ENCODE data around the gene PRELP. TPM values are rescaled to one million over a fixed set of nuclear protein-coding genes. Genes with fewer than 3 reads are reported as not detected.

The PRELP gene
- total and polyA plus RNA-seq, 10 of the 15 experiments (the other 5 are each of a cell fraction or from before 2014, with no cell fraction given) = 0.03 to 0.05 TPM; not detected in 8

DNA sequence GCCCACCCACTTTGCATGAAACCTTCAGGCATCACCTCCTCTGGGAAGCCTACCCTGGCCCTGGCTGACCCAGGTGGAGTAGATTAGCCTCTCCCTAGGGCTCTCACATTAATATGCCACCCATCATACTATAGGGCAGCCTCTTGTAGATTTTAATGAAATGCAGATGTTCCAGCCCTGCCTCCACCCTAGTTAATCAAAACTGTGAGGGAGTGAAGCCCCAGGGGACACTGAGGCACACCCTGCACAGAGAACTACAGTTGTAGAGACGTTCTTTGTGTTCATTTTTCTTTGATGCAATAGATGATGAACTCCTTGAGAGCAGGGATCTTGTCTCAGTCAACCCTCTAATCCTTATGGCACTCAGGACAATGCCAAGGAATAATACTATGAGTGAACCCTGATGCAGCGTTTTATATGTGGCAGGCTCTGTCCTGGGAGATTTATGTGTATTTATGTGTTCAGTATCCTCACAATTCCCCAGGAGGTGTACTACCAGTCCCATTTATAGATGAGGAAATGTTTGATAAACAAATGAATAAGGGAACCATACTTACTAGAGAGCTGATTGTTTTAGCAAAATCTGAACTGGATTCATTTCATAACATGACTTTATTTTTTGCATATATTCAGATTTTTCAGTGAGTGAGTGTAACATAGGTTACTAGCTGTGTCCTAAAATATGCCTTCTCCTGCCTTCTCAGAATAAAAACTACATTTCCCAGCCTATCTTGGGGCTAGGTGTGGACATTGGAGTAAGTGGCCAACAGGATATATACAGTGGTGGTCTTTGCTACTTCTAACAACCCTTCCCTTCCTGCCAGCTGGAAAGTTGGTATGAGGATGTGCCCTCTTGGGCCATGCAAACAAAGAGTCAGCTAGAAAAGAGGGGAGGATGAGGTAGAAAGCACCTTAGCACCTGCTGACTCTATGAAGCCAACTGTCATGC, 23.5 kb upstream of the PRELP start:
- Histone ChIP-seq H3K27ac (ENCODE audit: control insufficient read depth, insufficient read depth) (no peak overlapping the region), H3K9me3 (replicated peaks; ENCODE audit: control insufficient read depth, insufficient read depth, low read length) (no peaks in the 10 kb centered on the region), H3K4me1 (ENCODE audit: control insufficient read depth, insufficient read depth, low read length) (peaks cover 3% of the 10 kb centered on the region; the same call in 1 of the 2 replicates), H2AFZ (ENCODE audit: control insufficient read depth, low read depth, low read length) (no peak overlapping the region), H3K36me3 (ENCODE audit: control insufficient read depth in 2 of 2, insufficient read depth in 2 of 2, low read length in 1 of 2) (no peaks in the 10 kb centered on the region), H3K4me2 (ENCODE audit: control insufficient read depth, insufficient read depth) (no peak overlapping the region), H3K79me2 (ENCODE audit: control insufficient read depth, insufficient read depth, low read length) (no peaks in the 10 kb centered on the region), H3K9ac (ENCODE audit: control insufficient read depth, insufficient read depth, low read length) (no peak overlapping the region), H4K20me1 (ENCODE audit: control insufficient read depth, insufficient read depth) (no peaks in the 10 kb centered on the region), H3K4me3 (no peak overlapping the region), H3K27me3 (replicated peaks in 1 of 2; ENCODE audit: control insufficient read depth in 2 of 2, insufficient read depth in 2 of 2, low read length in 1 of 2) (no peaks in the 10 kb centered on the region)
- ATAC-seq (no peak), DNase-seq (ENCODE audit: low read depth, low spot score) (no peak), FAIRE-seq (no peak)
- ChIA-PET SMC1A (ENCODE audit: uncharacterized antibody, unreplicated experiment) (interaction anchor here (0.7 to 2.5 kb wide), 11 partner anchors 10 to 183 kb away, joined by 3 to 10 read pairs (median 4); no protein-coding TSS in a partner anchor), CTCF (interaction anchor here (0.5 to 5.5 kb wide), 9 partner anchors 10 to 182 kb away, joined by 3 to 73 read pairs (median 5); no protein-coding TSS in a partner anchor), RAD21 (ENCODE audit: unreplicated experiment) (interaction anchor here (1.0 to 2.3 kb wide), 6 partner anchors 10 to 185 kb away, joined by 3 to 15 read pairs (median 3); no protein-coding TSS in a partner anchor), POLR2A (interaction anchor here (0.6 to 1.4 kb wide), 3 partner anchors 25 to 166 kb away, joined by 3 read pairs; no protein-coding TSS in a partner anchor)
- no TSS peak for BruUV-seq (replicated peaks)
- intact Hi-C loops (cut with micrococcal nuclease; ENCODE audit: unreplicated experiment) = no loop called here
- WGBS (ENCODE audit: insufficient coverage, insufficient replicate concordance, low lambda C conversion rate, missing lambda C conversion rate) = 0% methylated on average over 2 of the region's 2 CpGs
- TF ChIP-seq EGR1 (IDR thresholded peaks at IDR 0.05; ENCODE audit: borderline replicate concordance in 1 of 2, low read depth in 2 of 2, low read length in 2 of 2) (no peak), MXI1 (IDR thresholded peaks at IDR 0.05; ENCODE audit: low read depth, low read length) (no peak), ZNF622 (IDR thresholded peaks at IDR 0.05) (no peak), MTA2 (IDR thresholded peaks at IDR 0.05; ENCODE audit: low read depth) (no peak), DPF2 (IDR thresholded peaks at IDR 0.05) (no peak)
- TF ChIP-seq, protein P1, sequence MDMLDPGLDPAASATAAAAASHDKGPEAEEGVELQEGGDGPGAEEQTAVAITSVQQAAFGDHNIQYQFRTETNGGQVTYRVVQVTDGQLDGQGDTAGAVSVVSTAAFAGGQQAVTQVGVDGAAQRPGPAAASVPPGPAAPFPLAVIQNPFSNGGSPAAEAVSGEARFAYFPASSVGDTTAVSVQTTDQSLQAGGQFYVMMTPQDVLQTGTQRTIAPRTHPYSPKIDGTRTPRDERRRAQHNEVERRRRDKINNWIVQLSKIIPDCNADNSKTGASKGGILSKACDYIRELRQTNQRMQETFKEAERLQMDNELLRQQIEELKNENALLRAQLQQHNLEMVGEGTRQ (IDR thresholded peaks at IDR 0.05; ENCODE audit: borderline replicate concordance, low read depth, low read length) = no peak
- TF ChIP-seq, protein P2, sequence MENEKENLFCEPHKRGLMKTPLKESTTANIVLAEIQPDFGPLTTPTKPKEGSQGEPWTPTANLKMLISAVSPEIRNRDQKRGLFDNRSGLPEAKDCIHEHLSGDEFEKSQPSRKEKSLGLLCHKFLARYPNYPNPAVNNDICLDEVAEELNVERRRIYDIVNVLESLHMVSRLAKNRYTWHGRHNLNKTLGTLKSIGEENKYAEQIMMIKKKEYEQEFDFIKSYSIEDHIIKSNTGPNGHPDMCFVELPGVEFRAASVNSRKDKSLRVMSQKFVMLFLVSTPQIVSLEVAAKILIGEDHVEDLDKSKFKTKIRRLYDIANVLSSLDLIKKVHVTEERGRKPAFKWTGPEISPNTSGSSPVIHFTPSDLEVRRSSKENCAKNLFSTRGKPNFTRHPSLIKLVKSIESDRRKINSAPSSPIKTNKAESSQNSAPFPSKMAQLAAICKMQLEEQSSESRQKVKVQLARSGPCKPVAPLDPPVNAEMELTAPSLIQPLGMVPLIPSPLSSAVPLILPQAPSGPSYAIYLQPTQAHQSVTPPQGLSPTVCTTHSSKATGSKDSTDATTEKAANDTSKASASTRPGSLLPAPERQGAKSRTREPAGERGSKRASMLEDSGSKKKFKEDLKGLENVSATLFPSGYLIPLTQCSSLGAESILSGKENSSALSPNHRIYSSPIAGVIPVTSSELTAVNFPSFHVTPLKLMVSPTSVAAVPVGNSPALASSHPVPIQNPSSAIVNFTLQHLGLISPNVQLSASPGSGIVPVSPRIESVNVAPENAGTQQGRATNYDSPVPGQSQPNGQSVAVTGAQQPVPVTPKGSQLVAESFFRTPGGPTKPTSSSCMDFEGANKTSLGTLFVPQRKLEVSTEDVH (IDR thresholded peaks at IDR 0.05; ENCODE audit: low read depth, partially characterized antibody) = no peak
- TF ChIP-seq, protein P3, sequence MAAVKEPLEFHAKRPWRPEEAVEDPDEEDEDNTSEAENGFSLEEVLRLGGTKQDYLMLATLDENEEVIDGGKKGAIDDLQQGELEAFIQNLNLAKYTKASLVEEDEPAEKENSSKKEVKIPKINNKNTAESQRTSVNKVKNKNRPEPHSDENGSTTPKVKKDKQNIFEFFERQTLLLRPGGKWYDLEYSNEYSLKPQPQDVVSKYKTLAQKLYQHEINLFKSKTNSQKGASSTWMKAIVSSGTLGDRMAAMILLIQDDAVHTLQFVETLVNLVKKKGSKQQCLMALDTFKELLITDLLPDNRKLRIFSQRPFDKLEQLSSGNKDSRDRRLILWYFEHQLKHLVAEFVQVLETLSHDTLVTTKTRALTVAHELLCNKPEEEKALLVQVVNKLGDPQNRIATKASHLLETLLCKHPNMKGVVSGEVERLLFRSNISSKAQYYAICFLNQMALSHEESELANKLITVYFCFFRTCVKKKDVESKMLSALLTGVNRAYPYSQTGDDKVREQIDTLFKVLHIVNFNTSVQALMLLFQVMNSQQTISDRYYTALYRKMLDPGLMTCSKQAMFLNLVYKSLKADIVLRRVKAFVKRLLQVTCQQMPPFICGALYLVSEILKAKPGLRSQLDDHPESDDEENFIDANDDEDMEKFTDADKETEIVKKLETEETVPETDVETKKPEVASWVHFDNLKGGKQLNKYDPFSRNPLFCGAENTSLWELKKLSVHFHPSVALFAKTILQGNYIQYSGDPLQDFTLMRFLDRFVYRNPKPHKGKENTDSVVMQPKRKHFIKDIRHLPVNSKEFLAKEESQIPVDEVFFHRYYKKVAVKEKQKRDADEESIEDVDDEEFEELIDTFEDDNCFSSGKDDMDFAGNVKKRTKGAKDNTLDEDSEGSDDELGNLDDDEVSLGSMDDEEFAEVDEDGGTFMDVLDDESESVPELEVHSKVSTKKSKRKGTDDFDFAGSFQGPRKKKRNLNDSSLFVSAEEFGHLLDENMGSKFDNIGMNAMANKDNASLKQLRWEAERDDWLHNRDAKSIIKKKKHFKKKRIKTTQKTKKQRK (IDR thresholded peaks at IDR 0.05; ENCODE audit: low read depth, low read length) = no peak
- in situ Hi-C loops (cut with MboI) = no loop called here

Data from GM12878 (cell line).